ENCODE results near the gene MYMK.

The MYMK gene

GRCh38 chr9:133496861-133497842 lies 27.6 kb downstream of the MYMK start:
- Mint-ChIP-seq H3K4me3 (no peak overlapping the region), H3K27ac (no peak overlapping the region)
- no peak for DNase-seq

DNA sequence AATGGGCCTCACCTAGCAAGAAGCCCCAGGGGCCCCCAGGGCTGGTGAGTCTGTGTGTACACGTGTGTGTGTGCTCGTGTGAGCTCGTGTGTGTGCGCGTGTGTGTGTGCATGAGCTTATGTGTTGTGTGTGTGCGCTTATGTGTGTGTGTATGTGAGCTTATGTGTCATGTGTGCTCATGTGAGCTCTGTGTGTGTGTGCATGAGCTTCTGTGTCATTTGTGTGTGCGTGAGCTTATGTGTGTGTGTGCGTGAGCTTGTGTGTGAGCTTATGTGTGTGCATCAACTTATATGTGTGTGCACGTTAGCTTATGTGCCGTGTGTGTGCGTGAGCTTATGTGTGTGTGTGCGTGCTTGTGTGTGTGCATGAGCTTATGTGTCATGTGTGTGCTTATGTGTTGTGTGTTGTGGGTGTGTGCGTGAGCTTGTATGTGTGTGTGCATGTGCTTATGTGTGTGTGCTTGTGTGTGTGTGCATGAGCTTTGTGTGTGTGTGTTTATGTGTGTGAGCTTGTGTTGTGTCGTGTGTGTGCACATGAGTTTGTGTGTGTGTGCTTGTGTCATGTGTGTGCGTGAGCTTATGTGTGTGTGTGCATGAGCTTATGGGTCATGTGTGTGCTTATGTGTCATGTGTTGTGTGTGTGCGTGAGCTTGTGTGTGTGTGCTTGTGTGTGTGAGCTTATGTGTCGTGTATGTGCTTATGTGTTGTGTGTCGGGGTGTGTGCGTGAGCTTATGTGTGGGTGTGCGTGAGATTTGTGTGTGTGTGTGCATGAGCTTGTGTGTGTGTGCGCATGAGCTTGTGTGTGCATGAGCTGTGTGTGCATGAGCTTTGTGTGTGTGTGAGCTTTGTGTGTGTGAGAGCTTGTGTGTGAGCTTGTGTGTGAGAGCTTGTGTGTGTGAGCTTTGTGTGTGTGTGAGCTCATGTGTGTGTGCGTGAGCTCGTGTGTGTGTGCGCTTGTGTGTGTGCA lies 29.1 kb downstream of the MYMK start:
- Mint-ChIP-seq H3K4me1 (ENCODE audit: low read depth) (no peaks in the 10 kb centered on the region), H3K27ac (no peak overlapping the region), H3K9me3 (no peaks in the 10 kb centered on the region), H3K27me3 (peaks cover 8% of the 10 kb centered on the region), H3K36me3 (ENCODE audit: low read depth) (no peaks in the 10 kb centered on the region), H3K4me3 (no peak overlapping the region)
- DNase-seq, result no peak

More at GRCh38 chr9:133496861-133497842, 27.6 kb downstream of the MYMK start:
- Mint-ChIP-seq H3K9me3 (peaks cover 10% of the 10 kb centered on the region), H3K4me1 (ENCODE audit: low read depth) (no peaks in the 10 kb centered on the region), H3K27me3 (peaks cover 12% of the 10 kb centered on the region), H3K36me3 (ENCODE audit: low read depth) (no peaks in the 10 kb centered on the region)

GRCh38 chr9:133494636-133495326 lies 30.0 kb downstream of the MYMK start:
- no peaks in the 10 kb centered on the region for H3K36me3 Mint-ChIP-seq (ENCODE audit: low read depth)
- no peak overlapping the region for H3K27ac Mint-ChIP-seq

DNA sequence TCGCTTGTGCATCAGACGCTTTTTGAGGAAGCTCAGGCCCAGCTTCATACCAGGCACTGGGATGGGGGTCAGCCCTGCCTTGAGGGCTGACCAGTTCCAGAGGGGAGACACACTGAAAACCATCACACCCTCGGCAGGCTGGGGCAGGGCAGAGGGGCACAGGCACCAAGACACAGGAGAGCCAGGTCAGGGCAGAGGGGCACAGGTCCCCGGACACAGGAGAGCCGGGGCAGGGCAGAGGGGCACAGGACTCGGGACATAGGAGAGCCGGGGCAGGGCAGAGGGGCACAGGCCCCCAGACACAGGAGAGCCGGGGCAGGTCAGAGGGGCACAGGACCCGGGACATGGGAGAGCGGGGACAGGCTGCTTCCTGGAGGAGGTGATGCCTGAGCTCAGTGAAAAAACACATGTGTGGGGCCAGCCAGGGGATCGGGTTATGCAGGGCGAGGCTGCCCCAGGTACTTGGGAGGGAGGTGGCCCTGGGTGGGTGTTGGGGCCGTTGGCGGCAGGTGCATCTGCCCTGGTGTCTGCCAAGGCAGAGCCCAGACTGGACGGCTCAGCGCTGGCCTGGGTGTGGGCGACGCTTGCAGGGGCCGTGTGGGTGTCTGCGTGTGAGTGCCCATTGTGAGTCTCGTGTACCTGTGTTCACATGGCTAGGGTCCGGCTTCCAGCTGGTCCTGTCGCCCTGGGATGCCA lies 30.8 kb downstream of the MYMK start:
- Mint-ChIP-seq H3K4me3 (no peak overlapping the region), H3K4me1 (ENCODE audit: low read depth) (no peaks in the 10 kb centered on the region), H3K27me3 (peaks cover 10% of the 10 kb centered on the region), H3K9me3 (no peaks in the 10 kb centered on the region), H3K36me3 (ENCODE audit: low read depth) (no peaks in the 10 kb centered on the region), H3K27ac (no peak overlapping the region)
- no peak for DNase-seq

More at GRCh38 chr9:133494636-133495326, 30.0 kb downstream of the MYMK start:
- no peak for DNase-seq
- H3K9me3 Mint-ChIP-seq, result no peaks in the 10 kb centered on the region
- no peak overlapping the region for H3K4me3 Mint-ChIP-seq
- H3K4me1 Mint-ChIP-seq (ENCODE audit: low read depth), result no peaks in the 10 kb centered on the region
- peaks cover 10% of the 10 kb centered on the region for H3K27me3 Mint-ChIP-seq

DNA sequence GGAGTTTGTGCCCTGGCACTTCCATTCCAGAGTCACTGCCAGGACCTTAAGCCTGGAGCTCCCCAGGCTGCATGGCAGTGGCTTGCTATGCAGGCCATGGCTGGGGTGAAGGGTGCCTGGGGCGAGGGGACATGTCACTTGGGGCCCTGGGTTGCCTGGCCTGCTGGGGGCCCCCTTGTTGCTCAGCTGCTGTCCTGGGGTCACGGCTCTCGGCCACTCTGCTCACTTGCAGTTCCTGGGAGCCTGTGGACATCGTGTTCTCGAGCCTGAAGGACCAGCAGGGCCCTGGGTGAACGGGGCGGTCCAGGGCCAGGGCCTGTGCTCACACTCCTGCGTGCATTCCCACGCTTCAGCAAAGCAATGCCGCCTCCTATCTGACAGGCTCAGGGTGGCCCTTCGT lies 31.3 kb downstream of the MYMK start:
- Mint-ChIP-seq H3K4me3 (no peak overlapping the region), H3K9me3 (no peaks in the 10 kb centered on the region), H3K27ac (no peak overlapping the region), H3K36me3 (ENCODE audit: low read depth) (no peaks in the 10 kb centered on the region), H3K27me3 (peaks cover 7% of the 10 kb centered on the region), H3K4me1 (ENCODE audit: low read depth) (no peaks in the 10 kb centered on the region)
- DNase-seq, result no peak

DNA sequence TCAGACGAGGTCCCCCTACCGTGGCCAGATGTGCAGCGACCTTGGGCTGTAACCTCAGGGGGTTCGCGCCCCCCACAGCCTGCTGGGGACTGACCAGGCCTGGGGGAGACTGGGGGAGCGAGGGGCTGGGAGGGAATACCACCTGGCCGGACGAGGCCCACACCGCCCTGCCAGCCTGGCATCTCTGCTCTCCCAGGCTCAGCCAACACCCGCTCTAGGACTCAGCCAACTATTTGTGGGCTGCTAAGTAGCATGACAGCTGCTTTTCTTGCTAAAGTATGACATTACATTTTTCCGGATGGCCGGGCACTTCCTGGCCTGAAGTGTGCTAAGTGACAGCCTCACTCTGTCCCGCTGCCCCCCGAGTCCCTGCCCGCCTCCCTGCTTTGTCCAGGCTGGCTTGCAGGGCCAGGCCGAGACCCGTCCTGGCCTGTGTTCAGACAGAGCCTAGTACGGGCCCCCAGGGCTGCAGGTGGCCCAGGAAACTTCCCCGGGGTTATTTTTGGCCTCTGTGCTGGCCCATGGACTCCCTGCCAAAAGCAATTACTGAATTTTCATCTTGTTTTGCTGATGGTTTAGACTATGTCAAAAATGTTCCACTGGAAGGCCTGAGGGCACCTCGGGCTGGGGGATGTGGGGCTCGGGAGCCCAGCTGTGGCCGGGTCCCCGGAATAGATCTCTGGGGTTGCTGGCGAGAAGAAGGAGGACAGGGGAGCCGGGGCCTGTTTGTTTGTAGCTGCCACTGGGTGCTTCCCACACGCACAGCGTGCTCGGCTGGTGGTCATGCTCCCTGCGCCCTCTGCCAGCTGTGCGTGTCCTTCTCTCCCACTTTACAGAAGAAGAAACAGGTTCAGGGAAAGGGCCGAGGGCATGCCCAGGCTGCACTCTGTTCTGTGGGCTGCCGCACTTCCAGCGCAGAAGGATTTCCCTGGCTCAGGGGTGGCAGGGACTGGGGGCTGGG lies 32.4 kb downstream of the MYMK start:
- no peak overlapping the region for H3K27ac Mint-ChIP-seq
- no peaks in the 10 kb centered on the region for H3K36me3 Mint-ChIP-seq (ENCODE audit: low read depth)
- no peak for DNase-seq
- H3K9me3 Mint-ChIP-seq, result no peaks in the 10 kb centered on the region
- H3K4me1 Mint-ChIP-seq (ENCODE audit: low read depth), result no peaks in the 10 kb centered on the region
- H3K4me3 Mint-ChIP-seq, result no peak overlapping the region
- H3K27me3 Mint-ChIP-seq, result peaks cover 4% of the 10 kb centered on the region

GRCh38 chr9:133491656-133491925 lies 33.2 kb downstream of the MYMK start:
- no peaks in the 10 kb centered on the region for H3K36me3 Mint-ChIP-seq (ENCODE audit: low read depth)
- no peak overlapping the region for H3K27ac Mint-ChIP-seq

GRCh38 chr9:133490865-133491655 lies 33.7 kb downstream of the MYMK start:
- Mint-ChIP-seq H3K4me1 (ENCODE audit: low read depth) (peaks cover 2% of the 10 kb centered on the region), H3K9me3 (no peaks in the 10 kb centered on the region), H3K4me3 (no peak overlapping the region), H3K27ac (no peak overlapping the region), H3K27me3 (peaks cover 4% of the 10 kb centered on the region), H3K36me3 (ENCODE audit: low read depth) (no peaks in the 10 kb centered on the region)
- DNase-seq, result no peak

More at GRCh38 chr9:133491656-133491925, 33.2 kb downstream of the MYMK start:
- H3K9me3 Mint-ChIP-seq, result no peaks in the 10 kb centered on the region
- peaks cover 4% of the 10 kb centered on the region for H3K27me3 Mint-ChIP-seq
- DNase-seq, result no peak
- H3K4me3 Mint-ChIP-seq, result no peak overlapping the region
- H3K4me1 Mint-ChIP-seq (ENCODE audit: low read depth), result no peaks in the 10 kb centered on the region

GRCh38 chr9:133490201-133490681 lies 34.5 kb downstream of the MYMK start:
- Mint-ChIP-seq H3K4me3 (no peak overlapping the region), H3K27me3 (peaks cover 4% of the 10 kb centered on the region), H3K4me1 (ENCODE audit: low read depth) (peaks cover 4% of the 10 kb centered on the region), H3K9me3 (no peaks in the 10 kb centered on the region), H3K36me3 (ENCODE audit: low read depth) (no peaks in the 10 kb centered on the region), H3K27ac (no peak overlapping the region)
- DNase-seq, result no peak

DNA sequence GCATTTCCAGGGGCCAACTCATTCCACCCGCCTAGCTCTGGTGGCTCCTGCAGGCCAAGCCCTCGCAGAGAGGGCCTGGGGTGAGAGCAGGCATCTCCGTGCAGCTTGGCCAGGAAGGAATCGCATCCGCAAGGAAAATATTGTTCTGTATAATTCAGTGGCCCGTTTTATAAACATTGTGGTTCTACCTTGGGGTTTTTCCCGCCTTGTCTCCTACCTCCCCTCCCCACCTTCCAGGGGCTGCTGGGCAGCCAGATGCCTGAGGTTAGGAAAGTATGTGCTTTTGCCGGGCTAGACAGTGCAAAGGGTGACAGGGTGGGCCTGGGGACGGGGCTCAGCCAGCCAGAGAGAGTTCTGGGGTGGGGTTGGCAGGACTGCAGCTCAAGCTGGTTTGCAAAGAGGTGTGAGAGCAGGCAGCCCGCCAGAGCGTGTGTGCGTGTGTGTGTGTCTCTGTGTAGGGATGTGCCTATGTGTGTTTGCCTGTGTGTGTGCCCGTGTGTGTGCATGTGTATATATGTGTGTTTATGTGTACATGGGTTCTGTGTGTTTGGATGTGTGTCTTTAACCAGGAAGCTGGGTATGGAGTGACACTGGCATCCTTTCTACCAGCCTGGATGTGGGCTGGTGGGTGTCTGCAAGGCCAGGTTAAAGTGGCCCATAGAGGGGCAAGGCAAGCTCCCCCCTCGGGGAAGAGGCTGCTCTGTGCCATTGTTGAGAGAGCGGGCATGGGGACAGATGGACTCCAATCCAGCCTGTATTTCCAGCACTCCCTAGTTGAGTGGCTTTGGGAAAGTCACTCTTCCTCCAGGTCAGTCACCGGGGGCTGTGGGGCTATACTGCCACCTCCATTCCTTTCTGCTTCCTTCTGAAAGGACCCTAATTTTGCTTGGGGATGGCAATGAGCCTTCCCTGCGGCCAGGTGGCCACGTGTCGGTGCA lies 35.2 kb downstream of the MYMK start:
- Mint-ChIP-seq H3K9me3 (no peaks in the 10 kb centered on the region), H3K27me3 (peaks cover 4% of the 10 kb centered on the region), H3K4me3 (no peak overlapping the region)

DNA sequence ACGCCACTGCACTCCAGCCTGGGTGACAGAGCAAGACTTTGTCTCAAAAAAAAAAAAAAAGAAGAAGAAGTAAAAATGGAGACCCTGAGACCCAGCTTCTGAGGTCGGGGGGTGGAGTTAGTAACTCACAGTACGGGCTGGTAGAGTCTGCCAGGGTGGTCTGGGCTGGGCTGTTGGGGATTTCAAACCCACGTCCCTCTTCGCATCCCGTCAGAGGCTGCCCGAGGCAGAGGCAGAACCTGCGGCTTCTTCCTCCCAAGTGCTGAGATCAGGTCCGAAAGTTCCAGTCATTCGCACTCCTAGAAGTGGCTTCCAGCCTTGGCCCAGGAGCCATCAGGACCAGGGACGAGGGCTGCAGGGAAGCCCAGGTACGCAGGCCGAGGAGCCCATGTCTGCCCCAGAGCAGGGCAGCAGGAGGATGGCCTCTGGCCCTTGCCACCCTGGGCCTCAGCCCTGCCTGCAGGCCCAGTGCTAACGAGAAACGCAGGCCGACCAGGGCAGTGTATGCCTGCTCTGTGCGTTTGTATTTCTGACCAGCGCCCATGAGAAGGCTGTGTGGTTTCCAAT lies 36.0 kb downstream of the MYMK start:
- Mint-ChIP-seq H3K9me3 (no peaks in the 10 kb centered on the region), H3K27ac (no peak overlapping the region), H3K4me3 (no peak overlapping the region), H3K4me1 (ENCODE audit: low read depth) (peaks cover 4% of the 10 kb centered on the region), H3K36me3 (ENCODE audit: low read depth) (no peaks in the 10 kb centered on the region), H3K27me3 (peaks cover 4% of the 10 kb centered on the region)
- no peak for DNase-seq

More for the DNA sequence above, 35.2 kb downstream of the MYMK start:
- Mint-ChIP-seq H3K36me3 (ENCODE audit: low read depth) (no peaks in the 10 kb centered on the region), H3K4me1 (ENCODE audit: low read depth) (peaks cover 4% of the 10 kb centered on the region), H3K27ac (no peak overlapping the region)
- DNase-seq, result no peak
